M059J (cell line): Measurements from ENCODE around the gene SDF2. TPM values are rescaled to one million over a fixed set of nuclear protein-coding genes. Genes with fewer than 3 reads are reported as not detected.

Experiments
- DNase-seq: peaks from one replicate; pipeline ENCODE4 v3.0.0-alpha.2; 2012; ENCODE audit warnings: low read depth
- total RNA-seq: library from RNA; depleted of rRNA; stranded (reverse); fragments of >200 nt; shearing (Covaris generic); gene quantifications from 2 replicates; pipeline ENCODE4 v1.2.3, GENCODE V29; 2014; rRNA removed

Gene SDF2
- total RNA-seq, result 74.0 and 81.7 TPM in 2 replicates

GRCh38 chr17:28661635-28662526, at the start of gene SDF2, which contains the start of gene SUPT6H:
TSS of gene SDF2 (minus strand) at chr17:28661906. CDS start at chr17:28661876, 30 bp downstream.
TSS of gene SUPT6H (plus strand) at chr17:28662205. CDS start at chr17:28673402, 11,197 bp downstream.
- DNase-seq, result peak; percentile 82

- DNase-seq, result peak; percentile 86
Measured at GRCh38 chr17:28710861-28711722, 49.4 kb upstream of the SDF2 start.

DNA sequence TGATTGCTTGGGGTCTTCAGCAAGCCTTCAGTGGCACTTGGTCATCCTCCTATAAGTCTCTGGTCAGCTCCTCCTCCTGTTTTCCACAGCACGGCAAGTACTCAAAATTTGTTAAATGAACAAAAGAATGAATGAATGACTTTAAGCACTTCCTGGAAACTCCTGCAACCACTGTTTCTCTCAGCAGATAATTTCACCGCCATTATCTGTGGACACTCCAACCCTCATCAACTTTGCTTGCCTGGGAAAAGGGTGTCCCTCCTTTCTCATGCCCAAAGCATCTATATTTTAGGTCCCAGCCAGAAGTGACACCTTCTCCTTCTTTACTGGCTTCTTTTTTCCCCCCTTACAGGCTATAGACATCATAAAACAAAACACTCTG, 45.6 kb upstream of the SDF2 start:
- no peak for DNase-seq

- DNase-seq, result no peak
Measured at GRCh38 chr17:28706471-28707338, 45.0 kb upstream of the SDF2 start.

DNA sequence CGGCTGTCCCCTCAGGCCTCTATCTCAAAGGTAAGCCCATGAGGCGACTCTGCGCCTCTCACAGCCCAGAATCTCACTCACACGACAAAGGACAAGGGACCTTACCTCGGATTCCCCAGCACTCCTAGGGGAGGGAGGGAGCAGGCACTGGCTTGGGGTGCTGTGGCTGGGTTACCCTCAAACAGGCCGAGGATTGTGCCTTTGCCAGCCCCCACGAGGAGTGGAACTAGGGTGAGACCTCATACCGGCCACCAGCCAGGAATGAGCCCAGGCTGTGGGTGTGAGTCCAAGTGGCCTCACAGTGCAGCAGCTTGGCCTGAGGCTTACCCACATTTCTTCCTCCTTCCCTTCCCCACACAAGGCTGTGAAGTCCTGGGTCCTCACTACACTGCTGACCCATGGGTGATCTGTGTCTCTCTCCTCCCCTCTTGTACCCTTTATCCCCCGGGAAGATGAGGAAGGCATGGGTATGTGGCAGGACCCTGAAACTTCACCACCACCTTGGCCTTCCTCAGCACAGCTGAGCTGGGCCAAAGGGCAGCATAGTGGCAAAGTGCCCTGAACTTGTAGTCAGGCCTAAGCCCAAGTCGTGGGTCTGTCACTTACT, 44.1 kb upstream of the SDF2 start:
- DNase-seq, result no peak

DNA sequence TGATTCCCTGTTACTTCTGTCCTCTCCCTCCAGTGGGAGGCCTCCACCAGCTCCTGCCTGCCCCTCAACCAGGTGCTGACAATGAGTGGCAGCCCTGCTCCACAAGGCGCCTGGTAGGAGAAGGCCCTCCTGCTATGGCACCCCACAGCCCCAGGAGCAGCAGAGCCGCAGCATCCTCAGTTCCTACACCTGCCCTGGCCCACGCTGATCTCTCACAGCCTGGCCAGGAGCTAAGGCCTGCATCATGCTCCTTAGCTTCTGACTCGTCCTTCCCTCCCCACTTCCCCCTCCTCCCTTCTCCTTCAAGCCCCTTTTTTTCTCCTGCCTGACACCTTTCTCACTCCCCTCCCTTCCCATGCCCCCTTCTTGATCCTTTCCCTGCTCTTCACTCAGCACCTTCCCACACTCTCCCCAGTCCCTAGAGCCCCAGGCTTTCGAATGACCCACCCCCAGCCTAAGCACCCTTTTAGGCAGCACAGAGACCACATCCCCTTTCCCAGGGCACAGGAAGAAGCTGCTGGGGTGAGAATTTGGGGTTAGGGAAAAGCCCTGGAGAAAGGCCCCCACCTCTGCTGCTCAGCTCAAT, 43.5 kb upstream of the SDF2 start:
- no peak for DNase-seq

DNA sequence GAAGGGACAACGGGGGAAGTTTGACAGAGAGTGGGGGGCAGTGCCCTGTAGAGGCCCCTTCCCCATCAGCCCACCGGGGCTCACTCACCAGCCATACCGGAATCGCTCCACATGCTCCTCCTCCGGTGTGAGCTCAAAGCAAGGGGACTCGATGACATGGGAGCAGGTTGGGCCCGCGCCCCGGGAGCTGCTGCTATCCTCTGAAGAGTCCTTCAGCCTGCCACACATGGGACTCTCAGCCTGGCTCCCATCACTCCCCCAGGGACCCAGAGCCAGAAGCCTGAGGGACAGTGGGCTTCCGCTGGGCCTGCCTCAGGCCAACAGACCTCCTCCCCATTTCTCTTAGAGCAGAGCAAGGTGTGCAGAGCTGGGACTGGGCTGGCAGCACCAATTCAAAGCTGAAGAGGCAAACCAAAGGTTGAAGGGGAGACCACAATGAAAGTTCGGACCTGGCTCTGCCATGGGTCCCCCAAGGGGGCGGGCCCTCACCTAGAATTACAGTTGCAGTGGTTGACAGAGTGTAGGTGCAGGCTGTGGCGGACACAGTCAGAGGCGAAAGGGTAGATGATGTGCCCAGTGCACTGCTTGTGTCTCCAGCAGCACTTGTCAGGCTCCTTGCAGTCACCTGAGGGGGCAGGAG, 42.6 kb upstream of the SDF2 start:
- DNase-seq, result no peak

DNA sequence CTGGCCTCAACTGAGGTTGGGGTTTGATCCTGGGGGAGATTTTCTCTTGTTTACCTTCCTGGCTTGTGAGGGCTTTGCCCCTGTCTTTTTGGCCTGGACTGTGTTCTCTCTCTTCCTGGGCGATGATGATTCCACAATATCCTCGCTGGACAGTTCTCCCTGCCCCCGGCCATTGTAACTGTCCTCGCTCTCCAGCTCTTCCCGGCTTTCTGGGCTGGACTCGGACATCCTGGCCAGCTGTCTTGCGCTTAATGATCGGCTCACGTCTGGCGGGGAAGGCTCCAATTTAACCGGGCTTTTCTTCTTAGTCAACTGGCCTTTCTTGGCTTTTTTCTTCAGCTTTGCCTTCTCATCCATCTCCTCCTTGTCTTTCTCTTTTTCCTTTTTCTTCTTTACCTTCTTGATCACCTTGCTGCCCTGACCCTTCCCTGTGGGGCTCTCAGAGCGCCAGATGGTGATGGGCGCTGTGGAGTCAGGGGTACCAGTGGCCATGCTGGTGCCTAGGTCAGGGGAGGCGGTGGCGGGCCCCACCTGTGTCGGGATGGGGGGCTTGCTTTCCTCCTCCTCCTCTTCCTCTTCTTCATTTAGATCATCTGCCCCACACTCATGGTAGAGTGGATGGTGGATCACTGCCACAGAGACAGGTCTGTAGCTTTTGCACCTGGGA, 42.0 kb upstream of the SDF2 start:
- DNase-seq, result no peak

DNA sequence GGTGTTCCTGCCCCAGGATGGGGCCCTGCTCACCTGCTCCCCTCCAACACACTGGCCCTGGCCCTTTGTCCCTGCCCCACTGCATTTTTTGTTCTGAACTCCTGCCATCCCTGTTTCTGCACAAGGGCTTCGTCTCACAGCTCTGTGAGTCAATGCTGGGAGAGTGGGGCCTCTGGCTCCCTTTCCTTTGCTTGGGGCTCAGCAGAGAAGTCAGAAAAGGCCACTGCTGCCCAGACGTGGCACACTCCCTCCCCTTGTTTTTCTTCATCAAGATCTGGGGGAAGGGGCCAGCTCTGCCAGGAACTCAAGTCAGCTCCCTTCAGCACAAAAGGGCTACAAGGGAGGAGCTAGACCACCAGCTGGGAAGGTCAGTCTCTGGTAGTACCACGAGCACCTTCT, 41.0 kb upstream of the SDF2 start:
- no peak for DNase-seq

GRCh38 chr17:28702026-28702751, 40.5 kb upstream of the SDF2 start:
- no peak for DNase-seq

DNA sequence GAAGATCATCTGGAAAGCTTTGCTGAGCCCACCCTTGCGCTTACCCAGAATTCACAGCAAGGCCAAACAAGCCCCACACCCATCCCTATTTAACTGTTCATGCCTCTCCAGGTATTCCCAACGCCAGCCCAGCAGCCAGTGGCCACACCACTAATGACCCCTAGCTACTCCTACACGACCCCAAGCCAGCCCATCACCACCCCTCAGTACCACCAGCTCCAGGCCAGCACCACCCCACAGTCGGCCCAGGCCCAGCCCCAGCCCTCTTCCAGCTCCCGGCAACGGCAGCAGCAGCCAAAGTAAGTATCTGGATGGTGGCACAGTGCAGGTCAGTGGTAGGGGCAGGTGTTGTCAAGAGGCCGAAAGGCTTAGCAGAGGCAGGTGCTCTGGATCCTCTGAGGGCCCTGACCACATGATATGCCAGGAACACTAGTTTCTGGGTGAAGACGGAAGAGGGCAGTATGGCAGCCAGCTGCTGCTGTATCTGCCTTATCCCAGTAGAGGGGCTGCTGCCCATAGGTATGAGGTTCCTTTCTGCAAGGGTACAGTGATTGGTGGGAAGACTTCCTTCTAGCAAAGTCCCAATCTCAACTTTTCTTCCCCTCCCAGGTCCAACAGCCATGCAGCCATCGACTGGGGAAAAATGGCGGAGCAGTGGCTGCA, 39.3 kb upstream of the SDF2 start:
- DNase-seq, result no peak

DNA sequence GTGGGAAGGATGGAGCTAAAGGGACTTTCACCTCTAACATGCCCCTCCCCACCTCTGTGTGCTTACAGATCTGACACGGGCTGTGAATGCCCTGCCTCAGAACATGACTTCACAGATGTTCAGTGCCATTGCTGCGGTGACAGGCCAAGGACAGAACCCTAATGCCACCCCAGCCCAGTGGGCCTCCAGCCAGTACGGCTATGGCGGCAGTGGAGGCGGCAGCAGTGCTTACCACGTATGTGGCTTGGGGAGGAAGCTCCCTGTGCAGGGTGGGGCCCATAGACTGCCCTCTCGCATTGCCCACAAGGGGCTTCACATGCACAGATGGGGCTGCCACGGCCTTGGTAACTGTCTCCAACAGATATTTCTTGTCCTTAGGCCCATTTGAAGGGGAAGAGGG, 38.6 kb upstream of the SDF2 start:
- DNase-seq, result no peak

DNA sequence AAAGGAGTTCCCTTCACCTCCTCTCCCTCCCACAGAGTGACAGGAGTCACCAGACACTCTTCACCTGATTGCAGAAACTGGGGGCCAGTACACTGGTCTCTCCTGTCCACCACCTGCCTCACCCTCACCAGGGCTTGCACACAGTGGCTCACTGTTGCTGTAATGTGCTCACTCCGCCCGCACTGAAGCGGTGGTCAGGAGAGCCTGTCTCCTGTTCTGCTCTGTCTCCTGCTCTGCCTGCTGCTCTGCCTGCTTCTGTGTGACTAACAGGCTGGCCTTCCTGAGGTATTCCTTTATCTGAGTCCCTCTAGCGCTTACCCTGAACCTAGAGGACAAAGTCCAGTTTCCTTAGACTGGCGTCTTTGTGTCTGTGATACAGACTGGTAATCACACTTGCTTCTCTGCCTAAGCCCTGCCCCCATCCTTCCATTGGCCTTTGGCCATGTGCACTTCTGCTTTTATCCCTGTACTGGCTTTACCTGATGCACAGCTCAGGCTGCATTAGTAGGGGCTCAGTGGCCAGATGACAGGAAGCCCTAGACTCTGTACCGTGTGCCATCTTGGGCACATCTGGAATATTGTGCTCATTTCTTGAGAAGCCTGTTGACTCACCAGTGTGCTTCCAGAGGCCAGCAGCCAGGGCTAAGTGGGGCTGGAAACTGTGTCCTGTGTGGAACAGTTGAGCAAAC, 36.7 kb upstream of the SDF2 start:
- no peak for DNase-seq

DNA sequence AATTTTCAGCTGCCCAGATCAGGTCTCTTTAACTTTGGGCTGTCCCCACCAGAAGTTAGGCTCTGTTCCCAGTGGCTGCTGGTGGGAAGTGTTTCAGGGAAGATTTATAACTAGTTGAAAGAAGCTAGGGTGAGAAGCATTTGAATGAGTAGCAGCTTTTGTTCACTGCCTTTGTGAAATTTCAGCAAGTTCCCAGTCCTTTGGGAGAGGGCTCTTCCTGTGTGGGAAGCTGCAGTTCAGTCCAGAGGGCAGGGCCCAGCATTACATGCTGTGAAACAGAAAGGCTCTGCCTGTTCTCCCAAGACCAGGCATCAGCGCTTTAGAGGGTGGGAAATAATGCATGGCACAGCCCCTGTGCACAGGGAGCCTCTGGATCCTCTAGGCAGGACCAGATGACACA, 32.2 kb upstream of the SDF2 start:
- no peak for DNase-seq

DNA sequence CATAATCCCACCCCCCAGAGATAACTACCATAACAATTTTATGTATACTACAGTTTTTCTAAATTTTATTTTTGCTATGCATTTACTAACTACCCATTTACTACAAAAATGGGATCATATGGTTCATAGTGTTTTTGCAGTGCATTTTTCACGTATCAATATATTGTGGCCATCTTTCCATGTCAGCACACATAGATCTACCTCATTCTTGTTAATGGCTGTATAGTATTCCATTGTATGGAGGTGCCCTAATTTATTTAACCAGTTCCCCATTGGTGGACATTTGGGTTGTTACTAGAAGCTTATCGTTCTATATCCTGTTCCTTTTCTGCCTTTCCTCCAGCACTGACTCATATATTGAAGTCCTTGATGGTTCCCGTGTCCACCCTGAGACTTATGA, 27.3 kb upstream of the SDF2 start:
- no peak for DNase-seq

DNA sequence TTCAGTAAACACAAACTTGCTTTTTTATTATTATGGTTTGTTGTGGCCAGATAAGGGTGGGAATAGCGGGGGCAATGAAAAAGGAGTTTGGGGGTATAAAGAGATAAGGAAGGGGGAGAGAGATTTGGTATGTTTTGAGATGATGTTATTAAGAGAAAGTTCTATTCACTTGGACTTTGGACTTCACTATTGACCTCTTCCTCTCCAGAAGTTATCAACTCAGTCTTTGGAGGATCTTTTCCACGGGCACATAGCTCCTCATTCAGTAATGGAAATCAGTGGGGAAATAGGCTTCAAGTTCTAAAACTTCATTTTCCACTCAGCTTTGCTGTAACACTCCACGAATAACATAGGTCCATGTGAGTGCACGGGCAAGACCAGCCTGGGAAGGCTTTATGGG, 26.8 kb upstream of the SDF2 start:
- DNase-seq, result no peak

DNA sequence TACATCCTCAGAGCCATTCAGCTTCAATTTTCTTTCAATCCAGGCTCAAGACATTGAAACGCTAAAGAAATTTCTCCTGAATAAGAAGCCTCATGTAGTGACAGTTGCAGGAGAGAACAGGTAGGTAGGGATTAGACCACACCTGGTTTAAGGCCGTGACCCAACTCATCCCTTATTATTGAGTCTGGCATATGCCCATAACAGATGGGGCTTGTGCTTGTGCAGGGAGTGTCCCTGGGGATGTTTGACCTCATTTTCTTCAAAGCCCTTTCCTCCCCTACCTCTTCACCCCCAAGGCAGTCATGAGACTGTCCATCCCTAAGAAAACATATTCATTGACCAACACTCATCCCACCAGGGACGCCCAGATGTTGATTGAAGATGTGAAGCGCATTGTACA, 24.6 kb upstream of the SDF2 start:
- DNase-seq, result no peak

DNA sequence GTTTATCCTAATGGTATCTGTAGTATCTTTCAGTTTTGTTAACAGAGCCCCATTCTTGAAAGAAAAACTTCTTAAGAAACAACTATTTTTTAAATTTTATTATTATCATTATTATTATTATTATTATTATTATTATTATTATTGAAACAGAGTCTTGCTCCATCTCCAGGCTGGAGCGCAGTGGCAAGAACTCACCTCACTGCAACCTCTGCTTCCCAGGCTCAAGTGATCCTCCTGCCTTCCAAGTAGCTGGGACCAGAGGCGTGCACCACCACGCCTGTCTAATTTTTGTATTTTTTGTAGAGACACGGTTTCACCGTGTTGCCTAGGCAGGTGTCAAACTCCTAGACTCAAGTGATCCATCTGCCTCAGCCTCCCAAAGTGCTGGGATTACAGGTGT, 23.7 kb upstream of the SDF2 start:
- no peak for DNase-seq
